Trophoblast cell (in vitro differentiated cells and primary cell): ENCODE measurements around the gene SLC34A1.

Experiments
- DNase-seq, 2 donors: peaks; one replicate each; pipeline ENCODE4 v3.0.0-alpha.2; 2016
- H2AFZ ChIP-seq: 2 replicates; pipeline ENCODE4 v1.6.1; 2013; ENCODE audit warnings: low read length, moderate library complexity, mild to moderate bottlenecking; ENCODE audit not compliant: insufficient read depth, poor library complexity
- H2AK5ac ChIP-seq: 2 replicates; pipeline ENCODE4 v1.6.1; 2013; ENCODE audit warnings: mild to moderate bottlenecking, low read length
- H2BK120ac ChIP-seq: 2 replicates; pipeline ENCODE4 v1.6.1; 2013; ENCODE audit warnings: low read length, mild to moderate bottlenecking, moderate library complexity; ENCODE audit not compliant: insufficient read depth, poor library complexity
- H2BK12ac ChIP-seq: 2 replicates; pipeline ENCODE4 v1.6.1; 2013; ENCODE audit warnings: mild to moderate bottlenecking, low read length, moderate library complexity
- H2BK5ac ChIP-seq: 2 replicates; pipeline ENCODE4 v1.6.1; 2013; ENCODE audit warnings: low read length, low read depth, moderate library complexity, mild to moderate bottlenecking; ENCODE audit not compliant: poor library complexity
- H3K14ac ChIP-seq: 2 replicates; pipeline ENCODE4 v1.6.1; 2013; ENCODE audit warnings: mild to moderate bottlenecking, low read length
- H3K18ac ChIP-seq: 2 replicates; pipeline ENCODE4 v1.6.1; 2013; ENCODE audit warnings: mild to moderate bottlenecking, low read length
- H3K23ac ChIP-seq: 2 replicates; pipeline ENCODE4 v1.6.1; 2013; ENCODE audit warnings: low read length
- H3K27ac ChIP-seq: 2 replicates; pipeline ENCODE4 v1.5.1; 2013; ENCODE audit warnings: low read depth, mild to moderate bottlenecking, inconsistent platforms, low read length, moderate library complexity
- H3K27me3 ChIP-seq: 2 replicates; pipeline ENCODE4 v1.6.1; 2013; ENCODE audit warnings: inconsistent platforms, mild to moderate bottlenecking, low read length, moderate library complexity; ENCODE audit not compliant: insufficient read depth
- H3K36me3 ChIP-seq, 2 experiments: 1 replicate in 1 of 2; 2 replicates in 1 of 2; pipeline ENCODE4 v1.6.1; 2013; ENCODE audit warnings: low read length in 2 of 2, mild to moderate bottlenecking in 2 of 2, moderate library complexity in 1 of 2; ENCODE audit not compliant: insufficient read depth in 2 of 2, control insufficient read depth in 1 of 2
- H3K4ac ChIP-seq: 2 replicates; pipeline ENCODE4 v1.6.1; 2013; ENCODE audit warnings: low read depth, mild to moderate bottlenecking, low read length, moderate library complexity
- H3K4me1 ChIP-seq, 2 experiments: 1 replicate in 1 of 2; 2 replicates in 1 of 2; pipeline ENCODE4 v1.6.1; 2013; ENCODE audit warnings: low read length in 2 of 2, mild to moderate bottlenecking in 2 of 2, moderate library complexity in 1 of 2; ENCODE audit not compliant: insufficient read depth in 2 of 2, control insufficient read depth in 1 of 2
- H3K4me2 ChIP-seq: 2 replicates; pipeline ENCODE4 v1.6.1; 2013; ENCODE audit warnings: inconsistent platforms, mild to moderate bottlenecking, low read length, moderate library complexity
- H3K4me3 ChIP-seq: 2 replicates; pipeline ENCODE4 v1.5.1; 2013; ENCODE audit warnings: mild to moderate bottlenecking, low read depth, low read length, inconsistent platforms
- H3K79me1 ChIP-seq: one replicate; pipeline ENCODE4 v1.6.1; 2013; ENCODE audit warnings: low read length
- H3K79me2 ChIP-seq: 2 replicates; pipeline ENCODE4 v1.6.1; 2013; ENCODE audit warnings: low read length, mild to moderate bottlenecking; ENCODE audit not compliant: control insufficient read depth, insufficient read depth, poor library complexity
- H3K9ac ChIP-seq: 2 replicates; pipeline ENCODE4 v1.6.1; 2013; ENCODE audit warnings: mild to moderate bottlenecking, low read length
- H3K9me3 ChIP-seq: 2 replicates; pipeline ENCODE4 v1.6.1; 2013; ENCODE audit warnings: low read depth, mild to moderate bottlenecking, control low read depth, inconsistent platforms, low read length; ENCODE audit not compliant: insufficient read depth
- H4K12ac ChIP-seq: 2 replicates; pipeline ENCODE4 v1.6.1; 2013; ENCODE audit warnings: low read depth, mild to moderate bottlenecking, low read length, moderate library complexity
- H4K8ac ChIP-seq: 2 replicates; pipeline ENCODE4 v1.6.1; 2013; ENCODE audit warnings: low read depth, mild to moderate bottlenecking, low read length, moderate library complexity
- H4K91ac ChIP-seq: one replicate; pipeline ENCODE4 v1.6.1; 2013; ENCODE audit warnings: low read depth, mild to moderate bottlenecking, low read length, moderate library complexity
- WGBS: extraction: QIAGEN DNeasy Blood & Tissue Kit; methylation state at CpG from one replicate; pipeline ENCODE4 v1.1.7; 2013; ENCODE audit warnings: missing lambda C conversion rate; ENCODE audit not compliant: insufficient read length, insufficient coverage; ENCODE audit errors: extremely low coverage; 5-methylcytosine and 5-hydroxymethylcytosine counted together

The SLC34A1 gene

GRCh38 chr5:177444106-177445051 is 60.1 kb downstream of the SLC34A1 start:
- H2BK12ac ChIP-seq = no peak overlapping the region
- no peak overlapping the region for H4K12ac ChIP-seq
- no peak overlapping the region for H2AFZ ChIP-seq
- no peak overlapping the region for H3K27ac ChIP-seq
- H3K9me3 ChIP-seq = peaks cover 4% of the 10 kb centered on the region
- H3K36me3 ChIP-seq = peaks cover 19 to 21% of the 10 kb centered on the region in 2 experiments
- no peak overlapping the region for H2BK120ac ChIP-seq
- no peak overlapping the region for H3K4me3 ChIP-seq
- no peak overlapping the region for H3K9ac ChIP-seq
- no peak overlapping the region for H4K8ac ChIP-seq
- H2BK5ac ChIP-seq = no peak overlapping the region
- H4K91ac ChIP-seq = no peak overlapping the region
- WGBS = no CpG with 5 or more reads among the region's 7 CpGs
- peaks cover 2% of the 10 kb centered on the region for H3K79me1 ChIP-seq
- H3K27me3 ChIP-seq = peaks cover 6% of the 10 kb centered on the region
- no peak overlapping the region for H3K23ac ChIP-seq
- DNase-seq = peak in 1 of 2 donors; percentile 45
- no peak overlapping the region for H3K14ac ChIP-seq
- no peak overlapping the region for H3K4me2 ChIP-seq
- H3K18ac ChIP-seq = no peak overlapping the region
- peaks cover 5 to 15% of the 10 kb centered on the region in 2 experiments for H3K4me1 ChIP-seq
- no peak overlapping the region for H2AK5ac ChIP-seq
- H3K4ac ChIP-seq = no peak overlapping the region
- no peaks in the 10 kb centered on the region for H3K79me2 ChIP-seq

GRCh38 chr5:177445052-177445916 is 61.0 kb downstream of the SLC34A1 start:
- H3K36me3 ChIP-seq = peaks cover 19 to 20% of the 10 kb centered on the region in 2 experiments
- peaks cover 2% of the 10 kb centered on the region for H3K79me1 ChIP-seq
- H3K27ac ChIP-seq = no peak overlapping the region
- peaks cover 6% of the 10 kb centered on the region for H3K9me3 ChIP-seq
- H2AK5ac ChIP-seq = no peak overlapping the region
- H4K8ac ChIP-seq = no peak overlapping the region
- H3K27me3 ChIP-seq = peaks cover 6% of the 10 kb centered on the region
- no peak overlapping the region for H3K14ac ChIP-seq
- no peak for DNase-seq
- H3K4me2 ChIP-seq = no peak overlapping the region
- H3K18ac ChIP-seq = no peak overlapping the region
- no peak overlapping the region for H2BK12ac ChIP-seq
- no peaks in the 10 kb centered on the region for H3K79me2 ChIP-seq
- H3K9ac ChIP-seq = no peak overlapping the region
- no peak overlapping the region for H2BK5ac ChIP-seq
- H3K4ac ChIP-seq = no peak overlapping the region
- H3K23ac ChIP-seq = no peak overlapping the region
- H3K4me3 ChIP-seq = no peak overlapping the region
- WGBS = no CpG with 5 or more reads among the region's 10 CpGs
- H4K12ac ChIP-seq = no peak overlapping the region
- H3K4me1 ChIP-seq = peaks cover 5 to 15% of the 10 kb centered on the region in 2 experiments
- H4K91ac ChIP-seq = no peak overlapping the region
- no peak overlapping the region for H2AFZ ChIP-seq
- H2BK120ac ChIP-seq = no peak overlapping the region

GRCh38 chr5:177445917-177446199 is 61.6 kb downstream of the SLC34A1 start:
- Histone ChIP-seq H2BK12ac (no peak overlapping the region), H3K23ac (no peak overlapping the region), H2AFZ (no peak overlapping the region), H3K14ac (no peak overlapping the region), H2BK120ac (no peak overlapping the region), H3K79me1 (peaks cover 2% of the 10 kb centered on the region), H4K91ac (no peak overlapping the region), H3K4me2 (no peak overlapping the region), H4K8ac (peak overlapping the region; percentile 10), H2AK5ac (no peak overlapping the region), H3K36me3 (peaks cover 14 to 16% of the 10 kb centered on the region in 2 experiments), H3K79me2 (no peaks in the 10 kb centered on the region), H3K4ac (no peak overlapping the region), H3K4me3 (no peak overlapping the region), H3K4me1 (peaks cover 5 to 15% of the 10 kb centered on the region in 2 experiments), H3K18ac (no peak overlapping the region), H2BK5ac (no peak overlapping the region), H3K27ac (no peak overlapping the region), H3K9me3 (peaks cover 6% of the 10 kb centered on the region), H4K12ac (no peak overlapping the region), H3K27me3 (peaks cover 6% of the 10 kb centered on the region), H3K9ac (no peak overlapping the region)
- DNase-seq = no peak
- no CpG with 5 or more reads among the region's 8 CpGs for WGBS

GRCh38 chr5:177446200-177447065 is 62.2 kb downstream of the SLC34A1 start, which contains the start of gene PRR7:
Gene PRR7 (plus strand): TSS chr5:177446814. CDS start chr5:177455068, 8,254 bp downstream.
- WGBS = no CpG with 5 or more reads among the region's 89 CpGs
- Histone ChIP-seq H3K14ac (peak within 1 kb of the TSS; percentile 15), H2BK120ac (no peak within 1 kb of the TSS), H2AFZ (peak within 1 kb of the TSS; percentile 43), H3K9ac (no peak within 1 kb of the TSS), H3K27ac (no peak within 1 kb of the TSS), H3K79me2 (no peaks in the 10 kb centered on the region), H3K18ac (no peak within 1 kb of the TSS), H3K4me1 (peaks cover 5 to 15% of the 10 kb centered on the region in 2 experiments), H2BK5ac (no peak within 1 kb of the TSS), H3K23ac (no peak within 1 kb of the TSS), H2BK12ac (no peak within 1 kb of the TSS), H4K8ac (peak within 1 kb of the TSS; percentile 10), H3K4me3 (peak within 1 kb of the TSS; percentile 78), H3K79me1 (peaks cover 2% of the 10 kb centered on the region), H3K27me3 (peaks cover 6% of the 10 kb centered on the region), H3K36me3 (peaks cover 8 to 11% of the 10 kb centered on the region in 2 experiments), H4K91ac (no peak within 1 kb of the TSS), H2AK5ac (no peak within 1 kb of the TSS), H3K4ac (no peak within 1 kb of the TSS), H4K12ac (peak within 1 kb of the TSS; percentile 6), H3K4me2 (peak within 1 kb of the TSS; percentile 94), H3K9me3 (peaks cover 6% of the 10 kb centered on the region)
- DNase-seq = peak in 1 of 2 donors; percentile 58
